Measurements from ENCODE around the gene XIRP2.

DNA sequence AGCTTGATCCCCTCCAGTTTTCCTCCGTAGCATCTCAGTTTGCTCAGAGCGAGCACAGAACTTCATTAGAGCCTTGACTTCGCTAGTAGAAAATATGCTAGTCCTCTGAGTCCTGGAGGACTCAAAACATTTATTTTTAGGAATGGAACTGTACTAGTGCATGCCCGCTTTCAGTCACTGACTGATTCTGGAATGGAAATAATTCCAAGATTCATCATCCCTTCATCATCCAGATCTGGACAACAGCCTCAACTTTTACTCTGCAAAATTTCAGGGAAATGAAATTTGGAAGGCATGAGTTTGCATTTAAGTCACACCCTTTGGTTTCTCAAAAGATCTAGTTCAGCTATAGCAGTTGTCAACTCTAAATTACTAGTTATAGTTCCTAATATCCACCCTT lies 304.6 kb downstream of the XIRP2 start:
- TF ChIP-seq, protein P1, sequence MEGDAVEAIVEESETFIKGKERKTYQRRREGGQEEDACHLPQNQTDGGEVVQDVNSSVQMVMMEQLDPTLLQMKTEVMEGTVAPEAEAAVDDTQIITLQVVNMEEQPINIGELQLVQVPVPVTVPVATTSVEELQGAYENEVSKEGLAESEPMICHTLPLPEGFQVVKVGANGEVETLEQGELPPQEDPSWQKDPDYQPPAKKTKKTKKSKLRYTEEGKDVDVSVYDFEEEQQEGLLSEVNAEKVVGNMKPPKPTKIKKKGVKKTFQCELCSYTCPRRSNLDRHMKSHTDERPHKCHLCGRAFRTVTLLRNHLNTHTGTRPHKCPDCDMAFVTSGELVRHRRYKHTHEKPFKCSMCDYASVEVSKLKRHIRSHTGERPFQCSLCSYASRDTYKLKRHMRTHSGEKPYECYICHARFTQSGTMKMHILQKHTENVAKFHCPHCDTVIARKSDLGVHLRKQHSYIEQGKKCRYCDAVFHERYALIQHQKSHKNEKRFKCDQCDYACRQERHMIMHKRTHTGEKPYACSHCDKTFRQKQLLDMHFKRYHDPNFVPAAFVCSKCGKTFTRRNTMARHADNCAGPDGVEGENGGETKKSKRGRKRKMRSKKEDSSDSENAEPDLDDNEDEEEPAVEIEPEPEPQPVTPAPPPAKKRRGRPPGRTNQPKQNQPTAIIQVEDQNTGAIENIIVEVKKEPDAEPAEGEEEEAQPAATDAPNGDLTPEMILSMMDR (IDR thresholded peaks at IDR 0.05), result no peak
- TF ChIP-seq POLR2A (IDR thresholded peaks at IDR 0.05), result no peak
